ENCODE measurements around the gene MOB1B.
A peak's percentile ranks its signal among the peaks of the same experiment; 100 is the strongest.
"Not testable (repeated sequence)": the region's sequence is repeated elsewhere in the genome, so short reads cannot be mapped to it uniquely, and the experiment has no call there.

MOB1B gene

GRCh38 chr4:70901984-70902576 lies at the start of gene MOB1B:
MOB1B (plus strand) TSS chr4:70902369; CDS start chr4:70902537, 168 bp downstream.
- peak; percentile 69 for DNase-seq (ENCODE audit: low read depth)

- DNase-seq (ENCODE audit: low read depth) = no peak
Observed at GRCh38 chr4:70855464-70855863, 46.7 kb upstream of the MOB1B start.

- DNase-seq (ENCODE audit: low read depth) = no peak
Observed at GRCh38 chr4:70858454-70858853, 43.7 kb upstream of the MOB1B start.

GRCh38 chr4:70859066-70859465 lies 43.1 kb upstream of the MOB1B start:
- no peak for DNase-seq (ENCODE audit: low read depth)

GRCh38 chr4:70863099-70863790 lies 38.9 kb upstream of the MOB1B start:
- no peak for DNase-seq (ENCODE audit: low read depth)

GRCh38 chr4:70868778-70869177 lies 33.4 kb upstream of the MOB1B start:
- DNase-seq (ENCODE audit: low read depth) = no peak

GRCh38 chr4:70873216-70873615 lies 29.0 kb upstream of the MOB1B start:
- DNase-seq (ENCODE audit: low read depth) = no peak

GRCh38 chr4:70874268-70875156 lies 27.7 kb upstream of the MOB1B start:
- no peak for DNase-seq (ENCODE audit: low read depth)

GRCh38 chr4:70877556-70877955 lies 24.6 kb upstream of the MOB1B start:
- no peak for DNase-seq (ENCODE audit: low read depth)

- DNase-seq (ENCODE audit: low read depth) = no peak
Observed at GRCh38 chr4:70880739-70881138, 21.4 kb upstream of the MOB1B start.

GRCh38 chr4:70885174-70885573 lies 17.0 kb upstream of the MOB1B start:
- no peak for DNase-seq (ENCODE audit: low read depth)

- no peak for DNase-seq (ENCODE audit: low read depth)
Observed at GRCh38 chr4:70892086-70892769, 9.9 kb upstream of the MOB1B start.

- DNase-seq (ENCODE audit: low read depth) = no peak
Observed at GRCh38 chr4:70893790-70894189, 8.4 kb upstream of the MOB1B start.

GRCh38 chr4:70895405-70895804 lies 6.8 kb upstream of the MOB1B start:
- no peak for DNase-seq (ENCODE audit: low read depth)

- DNase-seq (ENCODE audit: low read depth) = no peak
Observed at GRCh38 chr4:70895811-70896491, 6.2 kb upstream of the MOB1B start.

- DNase-seq (ENCODE audit: low read depth) = not testable (repeated sequence)
Observed at GRCh38 chr4:70898581-70898980, 3.6 kb upstream of the MOB1B start.

GRCh38 chr4:70901607-70901983 lies 574 bp upstream of the MOB1B start:
- DNase-seq (ENCODE audit: low read depth) = no peak

- no peak for DNase-seq (ENCODE audit: low read depth)
Observed at GRCh38 chr4:70902577-70903290, 565 bp downstream of the MOB1B start.

- DNase-seq (ENCODE audit: low read depth) = no peak
Observed at GRCh38 chr4:70903291-70903603, 1.1 kb downstream of the MOB1B start.

GRCh38 chr4:70908993-70909556 lies 6.9 kb downstream of the MOB1B start:
- DNase-seq (ENCODE audit: low read depth) = no peak

GRCh38 chr4:70914000-70914399 lies 11.8 kb downstream of the MOB1B start:
- no peak for DNase-seq (ENCODE audit: low read depth)
